ENCODE data around the gene ADAMTS20.
"Not testable (repeated sequence)": the region's sequence is repeated elsewhere in the genome, so short reads cannot be mapped to it uniquely, and the experiment has no call there.

ADAMTS20 gene

DNA sequence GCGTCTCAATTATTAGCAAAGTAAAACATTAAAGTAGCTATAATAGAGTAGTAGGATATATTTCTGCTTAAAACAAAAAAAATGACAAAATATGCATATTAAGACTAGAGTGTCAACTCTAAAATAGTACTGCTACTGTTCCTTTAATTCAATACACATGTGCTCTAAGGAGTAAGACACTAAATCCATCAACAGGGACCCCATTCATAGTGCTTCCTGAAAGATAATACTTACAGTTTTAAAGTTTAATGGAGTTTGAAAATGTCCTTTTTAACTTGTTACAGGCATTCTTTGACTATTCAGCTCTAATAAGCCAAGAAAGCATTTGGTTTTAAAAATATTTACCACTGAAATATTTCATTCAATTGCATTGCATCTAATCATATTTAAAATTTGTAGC, 145.2 kb downstream of the ADAMTS20 start:
- Histone ChIP-seq H3K9me3 (ENCODE audit: control insufficient read depth, low read length) (no peaks in the 10 kb centered on the region), H3K9ac (ENCODE audit: low read length) (no peak overlapping the region), H3K27me3 (replicated peaks; ENCODE audit: control insufficient read depth, insufficient read depth, low read length) (no peaks in the 10 kb centered on the region), H3K36me3 (ENCODE audit: control insufficient read depth, insufficient read depth, low read length, severe bottlenecking) (no peaks in the 10 kb centered on the region), H3K4me1 (ENCODE audit: control insufficient read depth, insufficient read depth, low read length) (no peaks in the 10 kb centered on the region), H3K4me3 (ENCODE audit: low read length) (no peak overlapping the region)
- no peak for DNase-seq (ENCODE audit: low read depth)

GRCh38 chr12:43402436-43402835, 149.6 kb downstream of the ADAMTS20 start:
- no peak overlapping the region for H3K4me3 ChIP-seq (ENCODE audit: low read length)
- H3K36me3 ChIP-seq (ENCODE audit: control insufficient read depth, insufficient read depth, low read length, severe bottlenecking): no peaks in the 10 kb centered on the region
- DNase-seq (ENCODE audit: low read depth): peak; percentile 50
- H3K4me1 ChIP-seq (ENCODE audit: control insufficient read depth, insufficient read depth, low read length): no peaks in the 10 kb centered on the region
- no peak overlapping the region for H3K9ac ChIP-seq (ENCODE audit: low read length)
- no peaks in the 10 kb centered on the region for H3K27me3 ChIP-seq (replicated peaks; ENCODE audit: control insufficient read depth, insufficient read depth, low read length)
- no peaks in the 10 kb centered on the region for H3K9me3 ChIP-seq (ENCODE audit: control insufficient read depth, low read length)

GRCh38 chr12:43401096-43401495, 150.9 kb downstream of the ADAMTS20 start:
- Histone ChIP-seq H3K27me3 (replicated peaks; ENCODE audit: control insufficient read depth, insufficient read depth, low read length) (no peaks in the 10 kb centered on the region), H3K4me1 (ENCODE audit: control insufficient read depth, insufficient read depth, low read length) (no peaks in the 10 kb centered on the region), H3K36me3 (ENCODE audit: control insufficient read depth, insufficient read depth, low read length, severe bottlenecking) (no peaks in the 10 kb centered on the region), H3K9me3 (ENCODE audit: control insufficient read depth, low read length) (no peaks in the 10 kb centered on the region), H3K4me3 (ENCODE audit: low read length) (no peak overlapping the region), H3K9ac (ENCODE audit: low read length) (no peak overlapping the region)
- no peak for DNase-seq (ENCODE audit: low read depth)

GRCh38 chr12:43396671-43397070, 155.3 kb downstream of the ADAMTS20 start:
- Histone ChIP-seq H3K9ac (ENCODE audit: low read length) (no peak overlapping the region), H3K27me3 (replicated peaks; ENCODE audit: control insufficient read depth, insufficient read depth, low read length) (no peaks in the 10 kb centered on the region), H3K4me3 (ENCODE audit: low read length) (no peak overlapping the region), H3K9me3 (ENCODE audit: control insufficient read depth, low read length) (no peaks in the 10 kb centered on the region), H3K36me3 (ENCODE audit: control insufficient read depth, insufficient read depth, low read length, severe bottlenecking) (no peaks in the 10 kb centered on the region), H3K4me1 (ENCODE audit: control insufficient read depth, insufficient read depth, low read length) (no peaks in the 10 kb centered on the region)
- DNase-seq (ENCODE audit: low read depth): no peak

GRCh38 chr12:43392116-43392515, 159.9 kb downstream of the ADAMTS20 start:
- Histone ChIP-seq H3K4me1 (ENCODE audit: control insufficient read depth, insufficient read depth, low read length) (no peaks in the 10 kb centered on the region), H3K27me3 (replicated peaks; ENCODE audit: control insufficient read depth, insufficient read depth, low read length) (no peaks in the 10 kb centered on the region), H3K9me3 (ENCODE audit: control insufficient read depth, low read length) (no peaks in the 10 kb centered on the region), H3K9ac (ENCODE audit: low read length) (no peak overlapping the region), H3K36me3 (ENCODE audit: control insufficient read depth, insufficient read depth, low read length, severe bottlenecking) (no peaks in the 10 kb centered on the region), H3K4me3 (ENCODE audit: low read length) (no peak overlapping the region)
- DNase-seq (ENCODE audit: low read depth): no peak

DNA sequence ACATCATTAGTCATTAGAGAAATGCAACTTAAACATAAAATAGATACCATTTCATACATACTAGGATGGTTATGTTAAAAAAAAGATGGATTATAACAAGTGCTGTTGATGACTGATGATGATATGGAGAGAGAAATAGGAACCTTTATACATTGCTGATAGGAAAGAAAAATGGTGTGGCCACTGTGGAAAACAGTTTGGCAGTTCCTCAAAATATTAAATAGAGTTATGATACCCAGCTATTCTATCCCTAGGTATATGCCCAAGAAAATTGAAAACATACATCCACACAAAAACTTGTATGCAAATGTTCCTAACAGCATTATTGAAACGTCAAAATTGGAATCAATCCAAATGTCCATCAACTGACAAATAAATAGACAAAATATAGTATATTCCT, 170.1 kb downstream of the ADAMTS20 start:
- Histone ChIP-seq H3K4me1 (ENCODE audit: control insufficient read depth, insufficient read depth, low read length) (no peaks in the 10 kb centered on the region), H3K9me3 (ENCODE audit: control insufficient read depth, low read length) (peaks cover 34% of the 10 kb centered on the region), H3K9ac (ENCODE audit: low read length) (no peak overlapping the region), H3K27me3 (replicated peaks; ENCODE audit: control insufficient read depth, insufficient read depth, low read length) (no peaks in the 10 kb centered on the region), H3K4me3 (ENCODE audit: low read length) (no peak overlapping the region), H3K36me3 (ENCODE audit: control insufficient read depth, insufficient read depth, low read length, severe bottlenecking) (no peaks in the 10 kb centered on the region)
- no peak for DNase-seq (ENCODE audit: low read depth)

- H3K27me3 ChIP-seq (replicated peaks; ENCODE audit: control insufficient read depth, insufficient read depth, low read length): no peaks in the 10 kb centered on the region
- peaks cover 29% of the 10 kb centered on the region for H3K9me3 ChIP-seq (ENCODE audit: control insufficient read depth, low read length)
- no peaks in the 10 kb centered on the region for H3K36me3 ChIP-seq (ENCODE audit: control insufficient read depth, insufficient read depth, low read length, severe bottlenecking)
- no peak overlapping the region for H3K4me3 ChIP-seq (ENCODE audit: low read length)
- no peak overlapping the region for H3K9ac ChIP-seq (ENCODE audit: low read length)
- DNase-seq (ENCODE audit: low read depth): no peak
- no peaks in the 10 kb centered on the region for H3K4me1 ChIP-seq (ENCODE audit: control insufficient read depth, insufficient read depth, low read length)
These were observed 173.6 kb downstream of the ADAMTS20 start for GRCh38 chr12:43378448-43378847.

- no peaks in the 10 kb centered on the region for H3K9me3 ChIP-seq (ENCODE audit: control insufficient read depth, low read length)
- DNase-seq (ENCODE audit: low read depth): peak; percentile 84
- H3K36me3 ChIP-seq (ENCODE audit: control insufficient read depth, insufficient read depth, low read length, severe bottlenecking): no peaks in the 10 kb centered on the region
- peaks cover 7% of the 10 kb centered on the region for H3K4me1 ChIP-seq (ENCODE audit: control insufficient read depth, insufficient read depth, low read length)
- H3K27me3 ChIP-seq (replicated peaks; ENCODE audit: control insufficient read depth, insufficient read depth, low read length): no peaks in the 10 kb centered on the region
- no peak overlapping the region for H3K4me3 ChIP-seq (ENCODE audit: low read length)
- H3K9ac ChIP-seq (ENCODE audit: low read length): no peak overlapping the region
These were observed 181.7 kb downstream of the ADAMTS20 start for GRCh38 chr12:43370263-43370662.

DNA sequence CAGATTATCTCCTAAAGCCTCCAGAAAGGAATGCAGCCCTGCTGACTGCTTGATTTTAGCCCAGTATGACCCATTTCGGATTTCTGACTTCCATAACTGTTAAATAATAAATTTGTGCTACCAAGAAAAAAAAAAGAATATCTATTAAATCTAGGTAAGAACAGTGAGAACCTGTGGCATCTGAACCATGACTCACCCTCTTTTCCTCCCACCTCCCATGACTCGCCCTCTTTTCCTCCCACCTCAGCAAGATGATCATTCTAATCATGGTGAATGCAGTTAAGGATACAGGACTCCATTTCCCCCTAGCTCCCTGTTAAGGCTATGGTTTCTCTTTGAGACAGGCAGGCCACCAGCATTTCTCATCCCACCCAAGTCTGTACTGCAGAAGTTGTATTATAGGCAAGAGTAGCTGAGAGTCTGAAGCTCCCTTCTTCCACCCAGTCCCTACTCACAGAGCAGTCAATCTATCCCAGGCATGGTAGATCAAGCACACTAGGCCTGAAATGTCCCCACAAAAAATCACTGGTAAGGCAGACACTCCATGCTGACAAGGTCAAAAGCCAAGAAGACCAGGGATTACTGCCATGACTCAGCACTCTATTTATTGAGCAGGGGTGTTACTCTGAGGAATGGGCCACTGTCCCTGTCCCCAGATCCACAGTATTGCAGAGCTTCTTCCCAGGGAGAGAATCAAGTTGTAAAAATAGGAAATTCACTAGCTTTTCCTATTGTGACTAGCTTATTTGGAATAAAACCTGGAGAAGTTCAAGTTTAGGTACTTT, 188.9 kb downstream of the ADAMTS20 start:
- H3K4me1 ChIP-seq (ENCODE audit: control insufficient read depth, insufficient read depth, low read length): no peaks in the 10 kb centered on the region
- no peak overlapping the region for H3K4me3 ChIP-seq (ENCODE audit: low read length)
- no peak for DNase-seq (ENCODE audit: low read depth)
- H3K27me3 ChIP-seq (replicated peaks; ENCODE audit: control insufficient read depth, insufficient read depth, low read length): no peaks in the 10 kb centered on the region
- no peaks in the 10 kb centered on the region for H3K36me3 ChIP-seq (ENCODE audit: control insufficient read depth, insufficient read depth, low read length, severe bottlenecking)
- no peak overlapping the region for H3K9ac ChIP-seq (ENCODE audit: low read length)
- no peaks in the 10 kb centered on the region for H3K9me3 ChIP-seq (ENCODE audit: control insufficient read depth, low read length)

DNA sequence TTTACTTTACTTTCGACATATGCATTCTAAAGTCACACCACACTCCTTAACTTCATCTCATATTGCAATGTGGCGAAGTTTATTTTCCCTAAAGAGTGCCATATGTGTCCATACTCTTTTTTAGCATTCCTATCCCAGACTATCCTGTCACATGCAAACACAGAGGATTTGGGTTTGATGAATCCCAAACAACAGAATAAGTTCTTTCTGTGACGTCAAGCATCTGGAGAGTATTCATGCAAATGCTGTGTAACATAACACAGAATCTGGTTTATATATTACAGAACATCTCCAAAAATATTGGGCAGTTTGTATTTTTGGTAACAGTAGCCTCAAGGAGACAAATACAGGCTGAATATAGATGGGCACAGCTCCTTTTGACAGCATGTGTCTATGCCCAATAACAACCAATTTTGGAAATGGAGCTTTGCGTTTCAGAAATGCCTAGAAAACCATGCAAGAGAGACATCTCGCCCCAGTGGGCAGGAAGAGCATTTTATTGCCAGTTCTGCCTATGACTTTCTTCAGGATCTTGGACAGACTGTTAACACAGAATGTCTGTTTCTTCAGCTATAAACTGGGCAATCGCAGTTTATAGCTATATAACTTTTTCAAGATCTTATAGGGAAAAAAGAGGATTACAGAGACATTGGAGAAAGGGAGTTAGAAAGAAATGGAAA, 190.8 kb downstream of the ADAMTS20 start:
- H3K36me3 ChIP-seq (ENCODE audit: control insufficient read depth, insufficient read depth, low read length, severe bottlenecking): no peaks in the 10 kb centered on the region
- H3K4me1 ChIP-seq (ENCODE audit: control insufficient read depth, insufficient read depth, low read length): peaks cover 4% of the 10 kb centered on the region
- H3K4me3 ChIP-seq (ENCODE audit: low read length): no peak overlapping the region
- no peak overlapping the region for H3K9ac ChIP-seq (ENCODE audit: low read length)
- DNase-seq (ENCODE audit: low read depth): peak; percentile 58
- no peaks in the 10 kb centered on the region for H3K27me3 ChIP-seq (replicated peaks; ENCODE audit: control insufficient read depth, insufficient read depth, low read length)
- no peaks in the 10 kb centered on the region for H3K9me3 ChIP-seq (ENCODE audit: control insufficient read depth, low read length)

- not testable (repeated sequence) for H3K9ac ChIP-seq (ENCODE audit: low read length); H3K27me3 ChIP-seq (replicated peaks; ENCODE audit: control insufficient read depth, insufficient read depth, low read length); H3K36me3 ChIP-seq (ENCODE audit: control insufficient read depth, insufficient read depth, low read length, severe bottlenecking); H3K4me1 ChIP-seq (ENCODE audit: control insufficient read depth, insufficient read depth, low read length); H3K4me3 ChIP-seq (ENCODE audit: low read length); H3K9me3 ChIP-seq (ENCODE audit: control insufficient read depth, low read length); DNase-seq (ENCODE audit: low read depth)
These were observed 192.0 kb downstream of the ADAMTS20 start for GRCh38 chr12:43360001-43360400.

Measured in adipocyte (in vitro differentiated cells).